Right ventricle myocardium superior (tissue), 1 donor: ENCODE measurements around the gene SAMD4A. TPM values are rescaled to one million over a fixed set of nuclear protein-coding genes. Genes with fewer than 3 reads are reported as not detected.

Experiments used
- ATAC-seq: fragments of 200-7000 bp; cut with Tn5 transposase; one replicate; pipeline ENCODE4 v1.9.1; 2020; ENCODE audit warnings: mild to moderate bottlenecking; ENCODE audit not compliant: poor library complexity
- DNase-seq: peaks from one replicate; pipeline ENCODE4 v3.0.0-alpha.2; 2020
- intact Hi-C: fragments of 100-400 bp; cut with DNase I; formaldehyde crosslinking; loops from one replicate; pipeline ENCODE4 v1.11.2; 2022
- total RNA-seq: library from RNA; stranded (reverse); fragmentation: NEBNext Ultra II Directional; extraction: Animal tissue kit (Norgen Biotek cat#: 25700); gene quantifications from one replicate; pipeline ENCODE4 v1.2.1, GENCODE V29; 2021
- donor health status: DM: no; HTN: yes; CAD: no; lungs with severe emphysema.

The SAMD4A gene
- total RNA-seq, 1 donor from 2014 or later = 149 TPM

- intact Hi-C loops = no loop called here
- no peak for ATAC-seq
- DNase-seq = no peak
Observed at GRCh38 chr14:54667764-54668163, 100.8 kb downstream of the SAMD4A start.

GRCh38 chr14:54669721-54670561 is 103.0 kb downstream of the SAMD4A start:
- intact Hi-C loops = loop anchor here (5.0 kb wide), 1 partner anchor 103 kb away; the partner anchor contains the start of gene SAMD4A
- DNase-seq (no peak), ATAC-seq (no peak)

DNA sequence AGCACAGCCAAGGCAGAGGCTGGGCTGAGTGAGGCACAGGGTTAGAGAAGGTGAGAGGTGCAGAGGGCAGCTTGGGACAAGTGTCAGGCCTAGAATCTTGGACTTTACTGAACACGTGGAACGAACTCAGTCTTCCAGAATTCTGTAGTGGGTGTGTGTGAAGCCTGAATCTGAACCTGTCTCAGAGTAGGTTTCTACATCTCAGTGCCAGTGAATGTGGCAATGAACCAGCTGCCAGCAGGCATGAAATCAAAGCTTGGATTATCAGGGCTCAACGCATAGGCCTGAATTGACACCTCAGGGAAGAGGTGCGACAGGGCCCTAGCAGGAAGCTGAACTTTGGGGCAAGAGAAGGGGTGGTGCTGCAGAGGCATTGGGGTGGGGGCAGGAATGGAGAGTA is 104.6 kb downstream of the SAMD4A start:
- intact Hi-C loops = loop anchor here (5.0 kb wide), 1 partner anchor 104 kb away; the partner anchor contains the start of gene SAMD4A
- ATAC-seq = peak; percentile 72
- DNase-seq = no peak

GRCh38 chr14:54672181-54672580 is 105.3 kb downstream of the SAMD4A start:
- ATAC-seq (no peak), DNase-seq (no peak)
- intact Hi-C loops = loop anchor here (5.0 kb wide), 1 partner anchor 105 kb away; the partner anchor contains the start of gene SAMD4A

DNA sequence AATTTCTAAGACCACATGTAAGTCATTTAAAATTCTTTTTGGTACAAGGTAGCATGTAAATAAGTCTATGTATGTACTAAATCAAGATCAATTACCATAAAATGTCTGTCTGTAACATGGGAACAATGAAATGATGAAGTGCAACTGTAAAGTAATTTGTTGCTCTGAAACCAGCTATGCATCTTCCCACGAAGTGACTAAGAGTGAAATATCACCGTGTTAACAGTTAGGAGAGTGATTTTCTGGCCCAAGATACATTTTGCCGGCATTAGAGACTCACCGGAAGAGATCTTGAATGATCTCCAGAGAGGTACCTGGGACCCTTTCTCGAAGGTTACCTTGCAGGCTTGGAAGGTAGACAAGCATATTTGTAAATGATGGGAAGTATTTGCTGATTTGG is 105.8 kb downstream of the SAMD4A start:
- ATAC-seq = no peak
- intact Hi-C loops = loop anchor here (5.0 kb wide), 1 partner anchor 105 kb away; the partner anchor contains the start of gene SAMD4A
- DNase-seq = no peak

DNA sequence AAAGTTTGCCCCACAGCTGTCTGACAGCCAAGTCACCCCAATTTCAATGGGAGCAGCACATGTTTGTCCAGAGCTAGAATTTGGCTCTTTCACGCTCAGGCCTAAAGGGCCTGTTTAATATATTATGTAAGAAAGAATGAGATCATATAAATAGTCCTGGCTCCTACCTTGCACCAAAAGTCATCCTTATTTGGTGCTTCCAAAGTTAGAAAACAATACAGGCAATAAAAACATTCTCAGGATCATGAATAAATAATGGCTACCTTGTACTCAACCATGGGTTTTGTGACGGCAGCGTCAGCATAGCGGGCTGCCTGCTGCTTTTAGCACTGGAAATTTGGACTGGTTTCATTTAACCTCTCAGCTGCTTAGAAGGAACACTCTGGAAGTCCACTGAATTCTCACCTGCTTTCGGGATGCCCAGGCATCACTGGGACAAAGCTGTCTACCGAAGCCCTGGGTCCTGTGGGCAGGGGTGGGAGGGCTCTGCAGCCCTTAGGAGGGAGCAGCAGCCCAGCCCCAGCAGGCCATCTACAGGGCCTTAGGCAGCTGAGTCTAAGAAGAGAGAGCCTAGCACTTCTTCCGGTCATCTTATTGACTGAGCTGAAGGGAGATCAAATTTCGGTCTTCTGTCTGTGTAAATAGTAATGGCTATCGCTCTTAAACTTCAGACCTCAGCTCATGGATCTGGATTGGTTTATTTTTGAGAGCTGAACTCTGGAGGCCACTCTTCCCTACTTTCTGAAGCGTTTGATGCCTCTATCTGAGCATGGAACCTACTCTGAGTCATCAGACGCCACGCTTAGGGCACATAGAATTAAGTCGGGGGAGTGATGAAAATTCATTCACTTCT is 106.5 kb downstream of the SAMD4A start:
- ATAC-seq (peak; percentile 19), DNase-seq (no peak)
- intact Hi-C loops = loop anchor here (5.0 kb wide), 1 partner anchor 106 kb away; the partner anchor contains the start of gene SAMD4A

DNA sequence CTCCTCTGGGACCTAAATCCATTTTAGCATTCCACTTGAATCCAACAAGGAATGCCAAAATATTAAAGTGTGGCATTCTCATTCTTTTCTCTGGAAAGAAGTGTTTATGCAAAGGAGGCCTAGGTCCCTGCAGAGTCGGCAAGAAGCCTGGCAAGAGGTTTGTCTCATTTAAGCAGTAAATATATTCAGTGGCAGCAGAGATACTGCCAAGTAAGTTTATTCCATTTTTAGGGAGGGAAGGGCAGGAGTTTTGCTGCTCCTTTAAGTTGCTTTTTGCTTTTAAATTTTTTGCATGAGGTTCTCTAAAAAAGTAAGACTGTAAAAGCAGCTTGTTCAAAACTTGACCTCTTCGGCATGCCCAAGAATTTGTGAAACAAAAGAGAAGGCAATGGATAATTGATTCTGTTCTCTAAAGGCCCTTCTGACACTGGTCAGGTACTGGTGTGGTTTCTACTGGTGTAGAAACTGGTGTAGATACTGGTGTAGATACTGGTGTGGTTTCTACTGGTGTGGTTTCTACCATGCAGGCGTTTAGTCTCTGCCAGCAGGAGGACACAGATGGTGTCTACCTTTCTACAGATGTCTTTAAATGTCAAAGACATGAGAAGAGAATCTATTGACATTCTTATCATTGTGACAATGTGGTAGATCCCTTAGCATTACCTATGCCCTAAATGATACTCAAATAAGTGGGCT is 107.3 kb downstream of the SAMD4A start:
- intact Hi-C loops = loop anchor here (5.0 kb wide), 1 partner anchor 107 kb away; the partner anchor contains the start of gene SAMD4A
- ATAC-seq (no peak), DNase-seq (no peak)

DNA sequence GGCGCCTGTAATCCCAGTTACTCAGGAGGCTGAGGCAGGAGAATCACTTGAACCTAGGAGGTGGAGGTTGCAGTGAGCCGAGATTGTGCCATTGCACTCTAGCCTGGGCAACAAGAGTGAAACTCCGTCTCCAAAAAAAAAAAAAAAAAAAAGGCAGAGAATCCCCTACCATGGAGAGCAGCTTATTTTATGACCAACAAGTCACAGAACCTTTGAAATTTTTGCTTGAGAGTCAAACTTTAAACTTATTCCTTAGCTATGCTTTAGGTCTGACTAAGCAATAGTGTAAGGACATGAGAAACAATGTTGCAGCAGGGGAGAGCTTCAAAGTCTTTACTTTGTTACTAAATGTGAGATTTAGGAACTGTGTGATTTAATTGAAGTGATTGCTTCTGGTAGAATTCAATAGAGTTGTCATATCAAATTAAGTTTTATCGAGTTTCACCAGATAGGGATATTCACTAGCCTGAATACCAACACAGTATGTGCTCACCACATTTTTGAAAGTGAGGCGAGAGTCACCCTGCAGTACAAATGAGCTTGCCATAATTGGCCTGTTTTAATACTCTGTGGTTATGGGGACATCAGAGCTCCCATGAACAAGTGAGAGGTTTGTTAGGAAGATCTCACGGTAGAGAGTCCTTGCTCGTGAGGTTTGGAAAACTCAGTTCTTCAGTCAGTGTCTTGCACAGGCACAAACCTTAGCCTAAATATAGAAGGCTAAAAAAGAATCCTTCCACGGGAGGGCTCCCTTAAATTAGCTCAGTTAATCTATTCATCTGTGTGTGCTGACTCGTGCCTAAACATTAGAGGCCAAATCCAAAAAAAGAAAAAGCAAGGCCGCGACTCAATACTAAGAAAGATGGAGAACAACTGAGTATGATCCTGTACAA is 108.6 kb downstream of the SAMD4A start:
- ATAC-seq (peak; percentile 46), DNase-seq (no peak)
- intact Hi-C loops = no loop called here

- ATAC-seq (peak; percentile 52), DNase-seq (no peak)
- intact Hi-C loops = no loop called here
Observed at GRCh38 chr14:54676812-54677708, 110.1 kb downstream of the SAMD4A start.

GRCh38 chr14:54680651-54681050 is 113.7 kb downstream of the SAMD4A start:
- intact Hi-C loops = no loop called here
- DNase-seq (no peak), ATAC-seq (no peak)

DNA sequence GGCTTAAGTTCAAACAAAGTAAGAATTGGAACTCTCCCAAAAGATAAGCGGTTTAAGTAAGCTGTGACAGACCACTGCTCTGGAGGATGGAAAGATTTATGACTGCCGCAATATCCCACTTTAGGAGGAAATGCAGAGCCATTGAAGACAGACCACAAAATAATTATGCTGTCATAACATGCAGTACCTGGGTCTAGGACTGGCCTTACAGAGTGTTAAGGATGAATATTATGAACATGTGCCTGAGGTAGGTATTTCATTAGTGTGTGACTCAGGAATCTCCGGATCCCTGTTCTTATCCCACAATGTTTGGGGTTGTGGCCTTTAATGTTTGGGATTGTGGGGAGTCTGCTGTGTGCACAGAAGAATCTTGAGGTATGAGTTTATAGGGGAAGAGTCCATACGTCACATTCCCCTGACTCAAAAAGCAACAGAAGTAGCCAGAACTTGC is 114.9 kb downstream of the SAMD4A start:
- DNase-seq = no peak
- no peak for ATAC-seq
- intact Hi-C loops = no loop called here

DNA sequence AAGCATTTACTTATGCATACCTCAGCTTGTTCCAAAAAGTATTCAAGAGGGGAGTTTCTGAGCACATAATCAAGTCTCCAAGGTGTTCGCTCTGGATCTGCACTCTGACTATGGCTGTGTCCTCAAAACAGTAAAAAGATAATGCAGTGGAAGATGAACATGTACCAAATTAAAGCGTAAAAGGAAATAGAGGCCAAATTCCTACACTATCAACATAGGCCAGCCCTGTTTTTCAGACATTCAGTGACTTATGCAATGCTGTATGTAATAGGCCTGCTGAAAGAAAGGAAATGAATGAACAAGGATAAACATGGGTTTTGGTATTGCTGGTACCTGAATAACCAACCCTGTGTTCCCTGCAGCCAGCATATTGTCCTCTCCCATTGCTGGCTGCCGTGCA is 115.7 kb downstream of the SAMD4A start:
- DNase-seq (no peak), ATAC-seq (no peak)
- intact Hi-C loops = no loop called here

GRCh38 chr14:54683882-54684794 is 117.2 kb downstream of the SAMD4A start:
- ATAC-seq (no peak), DNase-seq (peak; percentile 65)
- intact Hi-C loops = no loop called here

- intact Hi-C loops = no loop called here
- ATAC-seq = no peak
- DNase-seq = no peak
Observed at GRCh38 chr14:54685286-54685845, 118.4 kb downstream of the SAMD4A start.

GRCh38 chr14:54686219-54686870 is 119.4 kb downstream of the SAMD4A start:
- ATAC-seq (peak; percentile 77), DNase-seq (no peak)
- intact Hi-C loops = no loop called here
